HG03108 (cell line): ENCODE data around the gene STAT1.
A peak's percentile ranks its signal among the peaks of the same experiment; 100 is the strongest.
"Not testable (repeated sequence)": the region's sequence is repeated elsewhere in the genome, so short reads cannot be mapped to it uniquely, and the experiment has no call there.

Experiments used
- ATAC-seq: cut with Tn5 transposase; IDR thresholded peaks from one replicate; pipeline ENCODE4 v1.9.1; 2021; ENCODE audit warnings: moderate library complexity; ENCODE audit not compliant: unreplicated experiment

The STAT1 gene

GRCh38 chr2:190965580-190966222 is 48.3 kb downstream of the STAT1 start:
- no peak for ATAC-seq

- ATAC-seq, result no peak
These were observed 49.7 kb downstream of the STAT1 start for GRCh38 chr2:190964170-190964795.

- no peak for ATAC-seq
These were observed 50.9 kb downstream of the STAT1 start for GRCh38 chr2:190963088-190963487.

GRCh38 chr2:190961918-190962487 is 52.0 kb downstream of the STAT1 start:
- ATAC-seq, result no peak

GRCh38 chr2:190961117-190961516 is 52.9 kb downstream of the STAT1 start:
- not testable (repeated sequence) for ATAC-seq

- ATAC-seq, result no peak
These were observed 53.8 kb downstream of the STAT1 start for GRCh38 chr2:190959911-190960788.

- ATAC-seq, result no peak
These were observed 60.7 kb downstream of the STAT1 start for GRCh38 chr2:190953257-190953656.

- no peak for ATAC-seq
These were observed 63.4 kb downstream of the STAT1 start for GRCh38 chr2:190950566-190950991.

- ATAC-seq, result no peak
These were observed 65.3 kb downstream of the STAT1 start for GRCh38 chr2:190948671-190949070.

GRCh38 chr2:190947711-190948251 is 66.2 kb downstream of the STAT1 start:
- ATAC-seq, result peak; percentile 81

GRCh38 chr2:190947141-190947540 is 66.8 kb downstream of the STAT1 start:
- ATAC-seq, result no peak

- no peak for ATAC-seq
These were observed 70.3 kb downstream of the STAT1 start for GRCh38 chr2:190943706-190944105.

GRCh38 chr2:190942697-190943096 is 71.3 kb downstream of the STAT1 start:
- no peak for ATAC-seq

- ATAC-seq, result no peak
These were observed 72.4 kb downstream of the STAT1 start for GRCh38 chr2:190941571-190941970.

GRCh38 chr2:190940454-190940853 is 73.5 kb downstream of the STAT1 start:
- ATAC-seq, result no peak

- ATAC-seq, result no peak
These were observed 75.1 kb downstream of the STAT1 start for GRCh38 chr2:190938771-190939335.

- no peak for ATAC-seq
These were observed 78.9 kb downstream of the STAT1 start for GRCh38 chr2:190935054-190935453.

GRCh38 chr2:190933361-190933760 is 80.6 kb downstream of the STAT1 start:
- no peak for ATAC-seq

GRCh38 chr2:190932514-190932913 is 81.5 kb downstream of the STAT1 start:
- no peak for ATAC-seq

- no peak for ATAC-seq
These were observed 83.6 kb downstream of the STAT1 start for GRCh38 chr2:190930411-190930810.

GRCh38 chr2:190929919-190930318 is 84.1 kb downstream of the STAT1 start:
- no peak for ATAC-seq
